Loucy (cell line): Measurements from ENCODE around the gene C1QTNF9.

Experiments
- EZH2phosphoT487 ChIP-seq: fragments of 200-600 bp; IDR thresholded peaks from 2 replicates; pipeline ENCODE4 v1.6.1; 2018; ENCODE audit warnings: antibody characterized with exemption, mild to moderate bottlenecking, moderate library complexity, borderline replicate concordance
- TF ChIP-seq, protein P1 (sequence below): fragments of 200-600 bp; sonication (generic); conservative IDR thresholded peaks from 2 replicates; pipeline ENCODE4 v1.5.1; 2014; ENCODE audit warnings: mild to moderate bottlenecking, antibody characterized with exemption, low read length

DNA sequence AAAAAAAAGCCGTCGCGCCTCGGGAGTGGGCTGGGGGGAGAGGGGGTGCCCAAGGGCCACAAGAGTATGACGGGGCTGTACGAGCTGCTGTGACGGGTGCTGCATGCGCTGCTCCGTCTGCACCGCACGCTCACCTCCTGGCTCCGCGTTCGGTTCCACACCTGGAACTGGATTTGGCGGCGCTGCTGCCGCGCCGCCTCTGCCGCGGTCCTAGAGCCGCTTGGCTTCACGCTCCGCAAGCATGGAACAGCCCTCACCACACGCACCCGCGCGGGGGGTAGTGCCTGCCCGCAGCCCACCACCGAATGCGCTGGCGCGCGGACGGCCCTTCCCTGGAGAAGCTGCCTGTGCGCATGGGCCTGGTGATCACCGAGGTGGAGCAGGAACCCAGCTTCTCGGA, 18.8 kb downstream of the C1QTNF9 start:
- TF ChIP-seq, protein P1, sequence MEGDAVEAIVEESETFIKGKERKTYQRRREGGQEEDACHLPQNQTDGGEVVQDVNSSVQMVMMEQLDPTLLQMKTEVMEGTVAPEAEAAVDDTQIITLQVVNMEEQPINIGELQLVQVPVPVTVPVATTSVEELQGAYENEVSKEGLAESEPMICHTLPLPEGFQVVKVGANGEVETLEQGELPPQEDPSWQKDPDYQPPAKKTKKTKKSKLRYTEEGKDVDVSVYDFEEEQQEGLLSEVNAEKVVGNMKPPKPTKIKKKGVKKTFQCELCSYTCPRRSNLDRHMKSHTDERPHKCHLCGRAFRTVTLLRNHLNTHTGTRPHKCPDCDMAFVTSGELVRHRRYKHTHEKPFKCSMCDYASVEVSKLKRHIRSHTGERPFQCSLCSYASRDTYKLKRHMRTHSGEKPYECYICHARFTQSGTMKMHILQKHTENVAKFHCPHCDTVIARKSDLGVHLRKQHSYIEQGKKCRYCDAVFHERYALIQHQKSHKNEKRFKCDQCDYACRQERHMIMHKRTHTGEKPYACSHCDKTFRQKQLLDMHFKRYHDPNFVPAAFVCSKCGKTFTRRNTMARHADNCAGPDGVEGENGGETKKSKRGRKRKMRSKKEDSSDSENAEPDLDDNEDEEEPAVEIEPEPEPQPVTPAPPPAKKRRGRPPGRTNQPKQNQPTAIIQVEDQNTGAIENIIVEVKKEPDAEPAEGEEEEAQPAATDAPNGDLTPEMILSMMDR, result no peak
- TF ChIP-seq EZH2phosphoT487, result no peak
